ENCODE data around the gene UGGT1.

- no peak for TF ChIP-seq EZH2 (IDR thresholded peaks at IDR 0.05; ENCODE audit: borderline replicate concordance, low read depth, low read length, severe bottlenecking)
- no peak for TF ChIP-seq CTCF (IDR thresholded peaks at IDR 0.05; ENCODE audit: extremely low read depth in 1 of 2, insufficient read depth in 1 of 2, low read depth in 1 of 2, low read length in 2 of 2)
- no peak for TF ChIP-seq FOS (IDR thresholded peaks at IDR 0.05; ENCODE audit: borderline replicate concordance, insufficient read depth, low read length)
- TF ChIP-seq MAX (IDR thresholded peaks at IDR 0.05; ENCODE audit: insufficient read depth, insufficient read length) = no peak
- no peak for TF ChIP-seq POLR2AphosphoS5 (IDR thresholded peaks at IDR 0.05; ENCODE audit: insufficient read depth, low read depth, low read length)
- no peak for TF ChIP-seq POLR2A (IDR thresholded peaks at IDR 0.05; ENCODE audit: low read depth, low read length)
- no peak for TF ChIP-seq JUN (IDR thresholded peaks at IDR 0.05; ENCODE audit: borderline replicate concordance, insufficient read depth, insufficient read length, low read depth)
- TF ChIP-seq MYC (IDR thresholded peaks at IDR 0.05; ENCODE audit: low read depth, low read length) = no peak
These were observed 65.0 kb downstream of the UGGT1 start for GRCh38 chr2:128155970-128156369.

All from endothelial cell of umbilical vein (primary cell).